GM21717 (cell line): ENCODE measurements around the gene ALX4.

Source experiments
- ATAC-seq: cut with Tn5 transposase; IDR thresholded peaks from one replicate; pipeline ENCODE4 v1.9.1; 2021; ENCODE audit warnings: mild to moderate bottlenecking, moderate library complexity; ENCODE audit not compliant: unreplicated experiment

The ALX4 gene

GRCh38 chr11:44309478-44310205, at the start of gene ALX4:
TSS of gene ALX4 (minus strand) at chr11:44310139. CDS start at chr11:44310062, 77 bp downstream.
- no peak for ATAC-seq

GRCh38 chr11:44359162-44359561, 49.2 kb upstream of the ALX4 start:
- ATAC-seq = no peak

DNA sequence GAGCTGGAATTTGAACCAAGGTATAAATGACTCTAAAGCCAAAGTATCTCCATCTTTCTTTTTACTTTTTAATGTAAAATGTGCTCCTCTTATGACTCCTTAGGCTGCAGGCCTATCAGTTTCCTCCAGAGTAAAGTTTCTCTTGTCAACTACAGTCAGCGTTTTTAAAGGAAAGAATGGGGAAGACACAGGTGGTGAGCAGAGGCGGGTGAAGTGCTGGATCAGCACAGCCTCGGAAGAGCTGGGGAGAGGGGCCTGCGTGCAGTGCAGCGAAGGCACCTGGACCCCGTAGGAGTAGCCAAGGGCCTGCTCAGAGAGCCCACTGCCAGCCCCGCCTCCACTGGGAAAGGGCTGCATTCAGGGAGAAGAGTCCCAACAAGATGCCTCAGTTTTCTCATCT, 48.8 kb upstream of the ALX4 start:
- ATAC-seq = no peak

DNA sequence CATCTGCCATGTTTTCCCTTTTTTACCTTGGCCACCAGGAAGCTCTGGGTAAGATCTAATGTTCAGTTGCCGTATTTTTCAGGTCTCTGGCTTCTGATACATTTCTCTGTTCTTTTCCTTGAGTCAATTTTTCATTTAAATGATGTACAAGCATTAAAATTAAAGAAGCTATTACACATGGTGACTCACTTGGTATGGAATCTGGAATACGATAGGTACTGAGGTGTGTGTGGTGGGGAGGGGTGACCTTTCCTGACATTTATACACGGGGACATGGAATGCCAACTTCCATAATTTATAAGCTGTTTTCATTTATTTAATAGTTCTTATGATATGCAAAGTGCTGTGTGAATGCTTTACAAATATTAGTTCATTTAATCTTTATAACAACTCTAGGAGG, 47.8 kb upstream of the ALX4 start:
- no peak for ATAC-seq

DNA sequence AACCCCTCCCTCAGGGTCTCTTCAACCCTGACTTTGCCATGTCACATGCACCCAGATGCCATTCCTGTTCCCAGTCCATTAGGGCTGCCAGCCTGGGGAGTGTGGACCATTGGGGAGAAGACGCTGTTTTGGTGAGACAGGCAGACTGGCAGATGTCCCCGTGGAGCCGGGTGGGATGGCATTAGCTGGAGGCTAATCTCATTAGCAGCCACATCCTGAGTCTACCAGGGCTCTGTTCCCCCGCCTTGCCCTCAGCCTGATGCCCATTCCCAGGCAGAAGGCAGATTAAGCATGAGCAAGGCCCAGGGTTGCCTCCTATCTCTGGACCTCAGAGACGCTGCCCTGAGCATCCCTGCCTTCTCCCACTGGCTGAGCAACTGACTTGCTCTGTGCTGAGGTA, 46.4 kb upstream of the ALX4 start:
- no peak for ATAC-seq

DNA sequence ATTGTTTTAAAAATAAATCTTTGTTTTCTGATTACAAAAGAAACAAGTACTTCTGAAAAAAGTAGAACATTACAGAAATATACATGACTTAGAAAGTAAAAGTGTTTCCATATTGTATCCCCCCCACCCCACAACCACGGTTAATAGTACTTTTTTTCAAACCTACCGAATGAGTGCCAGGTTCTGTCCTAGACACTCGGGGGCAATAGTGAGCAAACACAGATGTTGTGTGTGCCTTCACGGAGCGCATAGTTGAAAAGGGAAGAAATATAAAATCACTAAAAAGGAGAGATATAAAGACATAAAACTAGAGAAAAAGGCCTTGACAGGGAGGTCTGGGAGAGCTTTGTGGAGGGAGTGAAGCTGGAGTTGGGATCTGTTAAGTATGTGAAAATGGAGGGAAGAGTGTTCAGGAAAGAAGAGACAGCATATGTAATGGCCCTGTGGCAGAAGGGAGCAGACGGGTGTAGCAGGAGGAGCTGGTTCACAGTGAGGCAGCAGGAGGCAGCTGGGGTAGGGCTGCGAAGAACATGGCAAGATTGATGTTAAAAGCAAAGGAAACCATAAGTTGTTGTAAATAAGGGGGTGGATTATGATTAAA, 42.1 kb upstream of the ALX4 start:
- no peak for ATAC-seq

DNA sequence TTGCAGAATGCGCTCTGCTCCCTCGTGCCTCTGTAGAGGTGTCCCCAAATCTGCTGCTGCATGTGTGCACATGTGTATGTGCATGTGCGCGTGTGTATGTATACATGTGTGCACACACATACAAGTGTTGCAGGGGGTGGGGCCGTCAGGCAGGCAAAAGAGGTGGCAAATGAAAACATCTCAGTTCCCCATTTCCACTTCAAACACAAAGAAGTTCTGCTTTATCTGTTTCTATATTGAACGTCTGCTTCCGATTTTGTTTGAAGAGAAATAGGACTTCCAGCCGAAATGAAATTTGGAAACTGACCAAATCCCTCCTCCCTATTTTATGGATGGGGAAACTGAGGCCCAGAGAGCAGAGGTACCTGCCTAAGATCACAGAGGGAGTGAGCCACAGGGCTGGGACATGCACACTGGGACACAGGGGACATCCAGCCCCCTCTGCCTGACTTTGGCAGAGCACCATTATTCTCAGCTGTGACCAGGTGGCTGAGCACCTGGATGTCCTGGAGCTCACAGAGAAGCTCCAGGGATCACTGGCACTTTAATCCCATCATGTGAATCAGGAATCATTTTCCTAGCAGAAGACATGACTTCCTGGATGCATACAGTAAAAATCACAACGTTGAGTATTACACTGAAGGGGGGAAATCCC, 41.2 kb upstream of the ALX4 start:
- peak; percentile 72 for ATAC-seq

DNA sequence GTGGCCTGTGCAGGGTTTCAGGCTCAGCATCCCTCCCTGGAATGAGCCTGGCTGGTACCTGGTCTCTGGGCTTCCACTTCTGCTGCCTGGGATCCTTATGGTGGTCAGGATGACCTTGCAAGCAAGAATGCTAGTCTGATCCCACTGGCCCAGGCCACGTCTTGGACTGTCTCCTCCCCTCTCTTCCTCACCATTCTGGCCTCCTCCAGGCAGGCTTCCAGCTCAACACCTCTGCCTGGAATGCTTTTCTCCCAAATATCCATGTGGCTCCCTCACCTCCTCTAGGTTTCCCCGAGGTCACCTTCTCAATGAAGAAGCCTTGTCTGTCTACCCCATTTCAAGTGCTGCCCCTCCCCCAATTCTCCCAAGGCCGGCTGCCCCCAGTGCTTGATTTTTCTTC, 39.4 kb upstream of the ALX4 start:
- no peak for ATAC-seq

- no peak for ATAC-seq
These were observed 38.8 kb upstream of the ALX4 start for GRCh38 chr11:44348721-44349120.

DNA sequence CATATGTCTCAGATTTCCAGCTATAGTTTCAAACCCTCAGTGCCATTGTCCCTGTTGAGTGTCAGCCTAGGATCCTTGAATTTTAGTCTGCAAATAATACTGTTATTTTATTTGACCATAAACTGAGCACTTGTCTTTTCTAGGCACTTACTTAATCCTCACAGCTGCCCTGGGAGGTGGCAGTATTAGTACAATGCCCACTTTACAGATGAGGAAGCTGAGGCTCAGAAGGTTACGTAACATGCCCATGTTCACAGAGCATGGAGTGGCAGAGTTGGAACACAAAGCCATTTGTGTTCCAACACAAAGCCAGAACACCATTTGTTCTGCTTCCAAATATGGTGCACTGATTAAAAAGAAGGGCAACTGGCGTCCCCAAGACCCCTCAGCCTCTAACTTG, 38.2 kb upstream of the ALX4 start:
- ATAC-seq = no peak

- no peak for ATAC-seq
These were observed 37.6 kb upstream of the ALX4 start for GRCh38 chr11:44347538-44347937.

- no peak for ATAC-seq
These were observed 37.0 kb upstream of the ALX4 start for GRCh38 chr11:44346983-44347382.

DNA sequence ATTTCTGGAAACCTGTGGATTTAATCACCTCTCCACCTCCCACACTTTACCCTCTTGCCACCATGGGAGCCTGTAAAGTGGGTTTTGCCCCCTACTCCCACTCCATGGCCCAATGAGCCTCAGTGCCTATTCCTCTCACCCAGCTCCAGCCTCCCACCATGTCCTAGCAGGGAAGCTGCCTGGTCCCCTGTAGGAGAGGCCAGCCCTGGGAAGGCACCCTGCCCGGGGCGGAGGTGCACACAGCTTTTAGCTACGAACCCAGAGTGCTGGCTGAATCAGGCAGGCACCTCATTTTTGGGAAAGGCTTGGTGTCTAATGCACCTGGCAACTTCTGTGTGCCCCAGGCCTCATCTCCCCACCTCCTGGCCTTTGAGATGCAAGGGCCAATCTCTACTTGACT, 35.8 kb upstream of the ALX4 start:
- no peak for ATAC-seq

- ATAC-seq = no peak
These were observed 35.0 kb upstream of the ALX4 start for GRCh38 chr11:44344921-44345320.

- no peak for ATAC-seq
These were observed 34.5 kb upstream of the ALX4 start for GRCh38 chr11:44344423-44344820.

GRCh38 chr11:44343778-44344422, 34.0 kb upstream of the ALX4 start:
- no peak for ATAC-seq

- ATAC-seq = no peak
These were observed 32.7 kb upstream of the ALX4 start for GRCh38 chr11:44342616-44343015.

- no peak for ATAC-seq
These were observed 30.7 kb upstream of the ALX4 start for GRCh38 chr11:44340656-44341055.

- no peak for ATAC-seq
These were observed 29.6 kb upstream of the ALX4 start for GRCh38 chr11:44339530-44339883.

- ATAC-seq = no peak
These were observed 29.0 kb upstream of the ALX4 start for GRCh38 chr11:44338698-44339529.

GRCh38 chr11:44338026-44338425, 28.1 kb upstream of the ALX4 start:
- ATAC-seq = no peak
